Left kidney (tissue), 8 donors: ENCODE measurements around the gene LCN10. TPM values are rescaled to one million over a fixed set of nuclear protein-coding genes. Genes with fewer than 3 reads are reported as not detected.
"Not testable (repeated sequence)": the region's sequence is repeated elsewhere in the genome, so short reads cannot be mapped to it uniquely, and the experiment has no call there.

ENCODE experiments used
- DNase-seq: peaks from one replicate; pipeline ENCODE4 v3.0.0-alpha.2; 2013
- long read RNA-seq, 8 donors: transcript quantifications; one replicate each; lab custom pipeline, GENCODE V29; 2026
- polyA plus RNA-seq: library from polyadenylated mRNA; unstranded; fragments of 120-200 nt; gene quantifications from one replicate; pipeline ENCODE4 v1.2.1, GENCODE V29; 2013; ENCODE audit not compliant: insufficient read length

Gene LCN10
- polyA plus RNA-seq = 1.8 TPM
- long read RNA-seq, donor 1, partial matches to known transcripts = 0 of 1 reads
- long read RNA-seq, donor 1, other reads (novel, unspliced or antisense) = 0 of 1 reads
- long read RNA-seq, donor 2 = 0 reads
- long read RNA-seq, donor 3 = 0 reads
- long read RNA-seq, donor 4 = 0 reads
- long read RNA-seq, donor 5 = 0 reads
- long read RNA-seq, donor 6, partial matches to known transcripts = 0 of 1 reads
- long read RNA-seq, donor 6, other reads (novel, unspliced or antisense) = 0 of 1 reads
- long read RNA-seq, donor 7 = 0 reads
- long read RNA-seq, donor 8 = 0 reads

- DNase-seq = peak; percentile 72
Measured at GRCh38 chr9:136742591-136743391, at the start of gene LCN10. Gene LCN10 (minus strand): TSS chr9:136742940. CDS start chr9:136742903, 37 bp downstream.

GRCh38 chr9:136791516-136792276 lies 49.0 kb upstream of the LCN10 start:
- DNase-seq = no peak

- DNase-seq = peak; percentile 98
Measured at GRCh38 chr9:136790640-136791515, 48.1 kb upstream of the LCN10 start, which contains the start of gene TMEM141. Gene TMEM141 (plus strand): TSS chr9:136791344. CDS start chr9:136791371, 27 bp downstream.

- no peak for DNase-seq
Measured at GRCh38 chr9:136789523-136789937, 46.8 kb upstream of the LCN10 start.

GRCh38 chr9:136788644-136789522 lies 46.1 kb upstream of the LCN10 start:
- not testable (repeated sequence) for DNase-seq

- DNase-seq = no peak
Measured at GRCh38 chr9:136787690-136788400, 45.1 kb upstream of the LCN10 start.

GRCh38 chr9:136786983-136787382 lies 44.2 kb upstream of the LCN10 start:
- not testable (repeated sequence) for DNase-seq

- DNase-seq = no peak
Measured at GRCh38 chr9:136786451-136786850, 43.7 kb upstream of the LCN10 start.

- DNase-seq = not testable (repeated sequence)
Measured at GRCh38 chr9:136785565-136786355, 43.0 kb upstream of the LCN10 start.

GRCh38 chr9:136784997-136785361 lies 42.2 kb upstream of the LCN10 start:
- DNase-seq = no peak

- DNase-seq = no peak
Measured at GRCh38 chr9:136784249-136784996, 41.7 kb upstream of the LCN10 start.

- no peak for DNase-seq
Measured at GRCh38 chr9:136782452-136782851, 39.7 kb upstream of the LCN10 start.

GRCh38 chr9:136779808-136780207 lies 37.1 kb upstream of the LCN10 start:
- no peak for DNase-seq

GRCh38 chr9:136777359-136777758 lies 34.6 kb upstream of the LCN10 start:
- DNase-seq = no peak

GRCh38 chr9:136776947-136777346 lies 34.2 kb upstream of the LCN10 start:
- DNase-seq = no peak

- DNase-seq = no peak
Measured at GRCh38 chr9:136775191-136775590, 32.5 kb upstream of the LCN10 start.

GRCh38 chr9:136774416-136775045 lies 31.8 kb upstream of the LCN10 start:
- no peak for DNase-seq
